Head of caudate nucleus (tissue), 42 donors: ENCODE data around the gene CAB39L.

Experiments
- DNase-seq, 42 donors: peaks; one replicate each; pipeline versions ENCODE4 v3.0.0 to v3.0.0-alpha.2; 2020 to 2021; ENCODE audit warnings: mixed read lengths in 7 of 42
- intact Hi-C: fragments of 100-400 bp; cut with DNase I; formaldehyde crosslinking; loops from one replicate; pipeline ENCODE4 v1.15.0; 2022

Gene CAB39L

DNA sequence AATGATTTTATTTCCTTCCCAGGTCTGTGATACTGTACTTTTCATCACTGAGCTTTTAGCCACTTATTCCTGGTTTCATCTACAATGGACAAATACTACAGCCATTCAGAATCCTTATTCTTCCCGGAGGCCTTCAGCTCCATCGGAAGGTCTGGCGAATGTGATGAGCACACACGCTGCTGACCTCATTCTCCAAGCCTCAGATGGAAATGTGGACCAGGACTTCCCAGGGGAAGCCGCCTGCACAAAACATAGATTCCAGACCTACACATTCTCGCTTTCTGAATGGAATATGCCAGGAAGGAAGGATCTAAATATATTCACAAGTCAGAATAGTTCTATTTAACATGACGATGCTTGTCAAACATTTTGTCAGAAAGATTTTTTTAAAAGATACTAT lies 120.5 kb downstream of the CAB39L start:
- intact Hi-C loops, result no loop called here
- no peak for DNase-seq

- no peak for DNase-seq
- intact Hi-C loops, result no loop called here
Measured at GRCh38 chr13:49322702-49323101, 121.2 kb downstream of the CAB39L start.

GRCh38 chr13:49320975-49321374 lies 122.9 kb downstream of the CAB39L start:
- intact Hi-C loops, result no loop called here
- DNase-seq, result no peak

DNA sequence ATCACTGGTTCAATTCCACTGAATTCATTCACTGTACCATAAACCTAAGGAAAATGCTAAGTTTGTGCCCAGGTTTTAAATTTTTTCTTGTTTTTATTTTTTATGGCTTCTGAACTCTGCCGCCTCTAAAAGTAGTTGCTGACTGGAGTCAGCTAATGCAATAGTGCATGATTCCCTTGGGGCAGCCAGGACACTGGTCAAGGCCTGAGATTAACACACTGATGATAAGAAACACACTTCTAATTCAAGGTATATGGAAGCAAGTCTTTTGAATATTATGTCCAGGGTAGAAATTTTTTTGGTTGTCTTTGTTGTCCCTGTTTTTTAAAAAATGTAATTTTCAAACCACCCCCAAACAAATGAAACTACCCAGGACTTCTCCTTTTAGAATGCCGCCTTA lies 123.9 kb downstream of the CAB39L start:
- intact Hi-C loops, result no loop called here
- no peak for DNase-seq

DNA sequence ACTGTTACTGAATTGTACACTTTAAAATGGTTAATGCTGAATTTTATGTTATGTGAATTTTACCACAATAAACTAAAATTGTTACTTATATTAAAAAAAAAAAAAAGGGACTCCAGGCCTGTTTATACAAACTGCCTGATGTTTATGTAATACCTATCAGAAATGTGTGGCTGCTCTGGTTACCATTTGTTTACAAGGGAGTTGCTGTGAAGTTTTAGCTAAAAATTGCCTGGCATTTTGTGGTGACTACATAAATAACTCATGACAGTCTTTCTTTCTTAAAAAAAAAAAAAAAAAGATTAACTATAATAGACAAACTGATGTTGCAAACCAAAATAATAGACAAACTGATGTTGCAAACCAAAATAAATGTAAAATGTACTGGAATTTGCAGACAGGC lies 124.3 kb downstream of the CAB39L start:
- DNase-seq, result no peak
- intact Hi-C loops, result no loop called here

- intact Hi-C loops, result no loop called here
- no peak for DNase-seq
Measured at GRCh38 chr13:49315756-49316482, 127.9 kb downstream of the CAB39L start.

GRCh38 chr13:49315036-49315565 lies 128.8 kb downstream of the CAB39L start:
- DNase-seq, result no peak
- intact Hi-C loops, result no loop called here

GRCh38 chr13:49314344-49314882 lies 129.5 kb downstream of the CAB39L start:
- DNase-seq, result no peak
- intact Hi-C loops, result no loop called here

DNA sequence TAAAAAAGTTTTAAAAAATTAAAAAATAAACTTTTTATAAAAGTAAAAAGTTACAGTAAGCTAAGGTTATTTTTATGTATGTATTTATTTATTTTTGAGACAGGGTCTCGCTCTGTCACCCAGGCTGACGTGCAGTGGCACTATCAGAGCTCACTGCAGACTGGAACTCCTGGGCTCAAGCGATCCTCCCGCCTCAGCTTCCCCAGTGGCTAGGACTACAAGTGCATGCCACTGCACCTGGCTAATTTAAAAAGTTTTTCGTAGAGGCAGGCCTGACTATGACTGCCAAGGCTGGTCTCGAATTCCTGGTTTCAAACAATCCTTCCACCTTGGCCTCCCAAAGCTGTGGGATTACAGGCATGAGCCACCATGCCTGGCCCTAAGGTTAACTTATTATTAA lies 132.0 kb downstream of the CAB39L start:
- intact Hi-C loops, result no loop called here
- DNase-seq, result peak in 1 of 42 donors; percentile 10

- intact Hi-C loops, result no loop called here
- DNase-seq, result no peak
Measured at GRCh38 chr13:49310251-49310650, 133.6 kb downstream of the CAB39L start.

GRCh38 chr13:49308921-49309408 lies 134.9 kb downstream of the CAB39L start:
- peak in 5 of 42 donors; percentile 16 to 71 (median 44) for DNase-seq
- intact Hi-C loops, result loop anchor here (5.0 to 10.0 kb wide), 2 partner anchors 206 to 278 kb away; partner anchors contain the start of gene RCBTB1

DNA sequence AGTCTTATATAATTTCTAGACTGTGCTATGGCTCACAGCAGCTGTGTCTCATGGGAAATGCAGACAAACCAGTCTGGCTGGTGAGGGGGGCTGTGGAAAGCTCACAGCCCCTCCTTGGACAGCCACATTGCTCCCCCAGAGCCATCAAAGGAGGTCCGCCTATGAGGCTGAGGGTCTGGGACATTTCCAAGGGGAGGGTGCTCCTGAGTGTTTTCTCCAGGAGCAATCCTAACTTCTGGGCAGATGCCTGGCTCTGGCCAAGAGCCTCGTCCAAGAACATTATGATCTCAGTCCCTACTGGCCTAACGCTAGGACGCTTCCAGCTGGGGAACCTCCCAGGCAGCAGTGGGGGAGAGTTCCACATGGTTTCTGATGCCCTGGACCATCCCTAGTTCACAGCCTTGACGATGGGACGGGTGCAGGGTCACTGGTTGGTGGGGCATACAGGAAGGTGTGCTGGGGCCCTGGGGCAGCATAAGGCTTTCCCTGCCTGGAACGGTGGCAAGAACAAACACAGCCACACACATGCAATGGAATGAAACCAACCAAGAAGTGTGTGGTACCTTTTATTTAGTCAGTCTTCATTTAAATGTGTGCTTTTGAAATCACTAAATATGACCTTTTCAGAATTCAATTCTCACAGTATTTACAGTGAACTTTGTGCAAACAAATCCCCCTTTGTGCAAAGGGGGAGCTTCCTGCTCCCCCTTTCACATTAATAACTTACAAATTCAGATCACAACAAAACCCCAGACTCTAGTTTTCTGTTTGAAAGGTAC lies 135.6 kb downstream of the CAB39L start:
- intact Hi-C loops, result loop anchor here (5.0 to 10.0 kb wide), 2 partner anchors 207 to 279 kb away; partner anchors contain the start of gene RCBTB1
- peak in 41 of 42 donors; percentile 36 to 86 (median 70) for DNase-seq

DNA sequence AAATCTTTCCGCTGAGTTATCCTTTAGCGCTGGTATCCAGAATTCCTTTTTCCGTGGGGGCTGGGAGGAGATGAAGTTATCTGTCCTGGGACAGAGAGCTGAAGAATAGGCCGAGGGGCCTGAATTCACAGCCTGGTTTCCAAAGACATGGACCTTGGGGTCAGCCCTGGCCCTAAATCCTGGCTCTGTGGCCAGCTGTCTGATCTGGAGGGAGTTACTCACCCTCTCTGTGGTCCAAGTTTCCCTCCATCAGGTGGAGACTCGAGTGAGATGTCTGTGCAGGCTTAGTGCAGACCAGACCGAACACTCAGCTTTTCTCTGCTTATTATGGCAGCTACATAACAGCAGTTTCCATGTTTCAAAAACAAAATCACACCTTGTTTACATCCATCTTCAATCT lies 136.5 kb downstream of the CAB39L start:
- intact Hi-C loops, result loop anchor here (5.0 to 10.0 kb wide), 2 partner anchors 207 to 280 kb away; partner anchors contain the start of gene RCBTB1
- DNase-seq, result no peak

GRCh38 chr13:49305792-49306425 lies 138.0 kb downstream of the CAB39L start:
- no peak for DNase-seq
- intact Hi-C loops, result loop anchor here (2.0 to 10.0 kb wide), 3 partner anchors 131 to 281 kb away; partner anchors contain the start of gene RCBTB1

DNA sequence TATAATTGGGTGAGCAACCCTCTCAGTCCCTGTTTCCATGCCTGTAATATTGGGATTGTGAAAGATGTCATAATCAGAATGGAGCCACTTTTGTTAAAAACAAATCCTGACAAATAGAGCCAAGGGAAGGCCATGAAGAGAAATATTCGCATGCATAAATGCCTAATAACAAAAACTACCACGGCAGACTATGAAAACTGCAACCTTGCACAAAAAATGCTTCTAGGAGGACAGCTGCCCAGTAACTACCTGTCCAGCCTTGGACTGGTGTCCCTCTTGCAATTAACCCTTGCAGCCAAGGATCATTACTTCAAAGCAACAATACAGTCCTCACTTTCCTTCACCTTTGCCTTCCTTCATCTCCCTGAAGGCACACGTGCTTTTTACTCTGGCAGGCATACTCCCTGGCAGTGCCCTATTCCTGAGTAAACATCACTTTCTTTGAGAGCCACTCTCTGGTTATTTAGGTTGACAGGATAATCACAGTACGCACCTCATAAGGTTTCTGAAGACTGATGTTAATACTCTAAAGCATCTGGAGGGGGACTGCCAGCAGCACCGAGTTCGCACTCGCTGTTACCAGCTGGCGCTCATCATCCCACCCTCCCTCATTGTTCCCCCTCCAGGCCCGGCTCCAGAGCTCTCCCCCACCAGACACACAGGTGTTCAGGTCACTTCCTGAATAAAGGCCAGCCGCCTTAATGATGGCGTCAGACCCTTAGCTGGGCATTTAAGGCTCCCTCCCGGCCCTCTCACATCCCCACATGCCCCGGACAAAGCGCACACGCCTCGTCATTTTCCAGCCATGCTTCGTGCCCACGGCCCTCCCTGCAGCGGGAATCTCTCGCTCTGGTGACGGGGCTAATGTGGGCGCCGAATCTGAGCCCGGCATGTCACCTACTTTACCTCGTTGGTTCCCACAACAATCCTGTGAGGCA lies 138.8 kb downstream of the CAB39L start:
- intact Hi-C loops, result loop anchor here (2.0 to 10.0 kb wide), 4 partner anchors 132 to 302 kb away; partner anchors contain the start of gene RCBTB1
- DNase-seq, result no peak

DNA sequence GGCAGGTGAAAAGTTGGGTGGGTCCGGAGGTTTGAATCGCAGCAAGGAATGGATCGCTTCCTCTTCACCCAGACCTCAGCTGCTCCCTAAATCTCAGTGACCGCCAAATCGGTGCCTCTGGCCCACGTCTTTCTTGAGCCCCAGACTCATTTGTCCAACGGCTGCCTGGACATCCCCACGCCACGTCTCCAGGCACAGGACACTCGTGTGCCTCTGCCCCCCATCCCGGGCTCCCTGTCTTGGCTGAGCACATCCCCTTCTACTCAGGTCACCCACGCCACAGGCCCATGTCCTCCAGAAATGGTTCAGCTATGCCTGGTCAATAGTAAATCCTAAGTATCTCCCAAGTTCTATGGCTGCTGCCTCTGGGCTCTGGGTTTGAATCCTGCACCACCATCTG lies 139.5 kb downstream of the CAB39L start:
- intact Hi-C loops, result loop anchor here (2.0 to 10.0 kb wide), 3 partner anchors 132 to 303 kb away; no protein-coding TSS in a partner anchor
- no peak for DNase-seq

GRCh38 chr13:49303533-49304252 lies 140.2 kb downstream of the CAB39L start:
- intact Hi-C loops, result loop anchor here (2.0 to 10.0 kb wide), 3 partner anchors 133 to 304 kb away; no protein-coding TSS in a partner anchor
- peak in 17 of 42 donors; percentile 26 to 71 (median 57) for DNase-seq
